ENCODE measurements around the gene IRF2BP2.

IRF2BP2 gene

GRCh38 chr1:234559902-234560676 lies 49.9 kb downstream of the IRF2BP2 start:
- no peak for DNase-seq (ENCODE audit: low spot score)
- FAIRE-seq, result no peak

DNA sequence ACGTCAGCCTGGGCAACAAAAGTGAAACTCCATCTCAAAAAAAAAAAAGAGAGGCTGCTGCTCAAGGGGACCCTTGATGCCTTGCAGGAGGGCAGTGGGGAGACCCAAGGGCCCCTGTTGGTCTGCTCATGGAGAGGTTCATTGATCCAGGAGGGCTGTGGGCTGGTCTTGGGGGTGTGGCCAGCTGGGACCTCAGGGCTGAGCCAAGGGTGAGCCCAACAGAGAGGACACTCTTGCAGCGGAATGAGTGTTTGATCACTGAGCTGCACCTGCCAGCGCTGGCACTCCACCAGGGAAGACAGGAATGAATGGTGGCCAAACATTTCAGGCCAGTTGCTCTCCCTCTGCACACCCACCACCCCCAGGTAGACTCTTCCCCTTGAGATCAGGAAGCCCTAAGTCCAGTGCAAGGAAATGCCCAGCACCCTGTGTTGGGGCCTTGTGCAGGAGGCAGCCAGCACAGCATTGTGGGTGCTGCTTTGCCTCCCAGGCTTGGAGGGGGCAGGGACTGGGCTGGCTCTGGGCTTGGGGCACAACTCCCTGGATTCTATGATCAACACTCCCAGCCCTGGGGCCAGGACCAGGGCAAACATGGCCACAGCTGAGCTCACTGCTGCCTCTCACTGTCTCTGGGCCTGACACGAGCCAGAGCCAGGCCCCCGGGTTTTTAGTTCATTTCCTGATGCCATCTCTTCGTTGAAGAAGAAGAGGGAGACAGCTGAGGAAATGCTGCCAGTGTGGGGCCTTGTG lies 50.7 kb downstream of the IRF2BP2 start:
- FAIRE-seq (no peak), DNase-seq (ENCODE audit: low spot score) (no peak)

- DNase-seq (ENCODE audit: low spot score) (no peak), FAIRE-seq (no peak)
Observed at GRCh38 chr1:234558330-234558836, 51.6 kb downstream of the IRF2BP2 start.

DNA sequence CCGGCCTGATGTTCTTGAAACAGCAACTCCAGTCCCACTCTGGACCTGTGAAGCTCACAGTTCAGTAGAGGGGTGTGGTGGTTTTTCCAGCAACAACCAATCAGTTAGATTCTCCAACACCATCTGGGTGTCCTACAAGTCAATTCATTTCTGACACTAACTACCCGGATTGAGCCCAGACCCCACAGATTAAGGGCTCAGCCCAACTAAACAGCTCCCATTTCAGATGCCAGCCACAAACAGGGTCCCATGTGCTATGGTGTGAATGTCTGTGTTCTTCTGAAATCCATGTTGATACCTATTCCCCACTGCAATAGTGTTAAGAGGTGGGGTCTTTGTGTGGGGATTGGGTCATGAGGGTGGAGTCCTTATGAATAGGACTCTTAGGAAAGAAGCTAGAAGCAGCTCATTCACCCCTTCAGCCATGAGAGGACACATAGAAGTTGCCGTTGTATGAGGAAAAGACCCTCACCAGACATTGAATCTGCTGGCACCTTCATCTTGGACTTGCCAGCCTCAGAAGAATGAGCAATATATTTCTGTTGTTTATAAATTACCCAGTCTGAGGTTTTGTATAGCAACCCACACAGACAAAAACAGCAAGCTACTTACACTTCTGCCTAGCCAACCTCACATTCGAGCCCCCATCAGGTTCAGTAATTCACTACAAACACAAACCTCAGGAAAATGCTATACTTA lies 53.6 kb downstream of the IRF2BP2 start:
- FAIRE-seq (no peak), DNase-seq (ENCODE audit: low spot score) (no peak)

DNA sequence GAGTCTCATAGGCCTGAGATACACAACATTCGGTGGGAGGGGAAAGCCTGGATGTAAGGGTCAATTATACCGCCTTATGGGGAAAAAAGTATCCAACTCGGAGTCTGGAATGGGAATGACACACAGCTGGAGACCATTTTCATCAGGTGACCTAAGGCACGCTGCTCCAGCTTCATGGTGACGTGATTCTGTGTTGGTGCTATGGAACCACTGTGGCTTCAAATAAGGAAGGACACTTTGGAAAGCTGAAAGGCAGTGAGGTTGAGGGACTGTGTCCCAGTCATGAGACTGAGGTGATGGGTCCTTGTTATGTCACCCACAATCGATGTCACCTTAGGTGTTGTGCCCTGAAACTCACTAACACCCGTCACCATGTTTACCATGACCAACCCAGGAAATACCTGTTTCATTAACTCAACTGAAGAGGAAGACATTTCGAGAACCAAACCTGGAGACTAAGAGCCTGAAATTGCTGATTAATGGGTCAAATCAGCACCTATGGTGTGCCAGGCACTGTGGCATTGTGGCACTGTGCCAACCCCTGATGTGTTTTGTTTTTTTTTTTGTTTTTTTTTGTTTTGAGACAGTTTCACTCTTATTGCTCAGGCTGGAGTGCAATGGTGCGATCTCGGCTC lies 54.5 kb downstream of the IRF2BP2 start:
- no peak for FAIRE-seq
- no peak for DNase-seq (ENCODE audit: low spot score)

GRCh38 chr1:234554698-234555311 lies 55.2 kb downstream of the IRF2BP2 start:
- no peak for FAIRE-seq
- DNase-seq (ENCODE audit: low spot score), result peak; percentile 53

All from urothelium cell line (cell line).